ENCODE data around the gene SP6.

The SP6 gene

GRCh38 chr17:47834756-47835155 lies 16.2 kb downstream of the SP6 start:
- no peak for DNase-seq

- DNase-seq, result no peak
Measured at GRCh38 chr17:47831934-47832327, 19.0 kb downstream of the SP6 start.

- peak; percentile 89 for DNase-seq
Measured at GRCh38 chr17:47831003-47831933, 19.7 kb downstream of the SP6 start, which contains the start of the genes LRRC46 and MRPL10. Gene LRRC46, plus strand, starts transcription at chr17:47831670. Its CDS starts 320 bp downstream, at chr17:47831990. Gene MRPL10, minus strand, starts transcription at chr17:47831541. Its CDS starts 30 bp downstream, at chr17:47831511.

- DNase-seq, result no peak
Measured at GRCh38 chr17:47830396-47831002, 20.5 kb downstream of the SP6 start.

- no peak for DNase-seq
Measured at GRCh38 chr17:47829870-47830269, 21.1 kb downstream of the SP6 start.

GRCh38 chr17:47823519-47823918 lies 27.4 kb downstream of the SP6 start:
- no peak for DNase-seq

- no peak for DNase-seq
Measured at GRCh38 chr17:47822785-47823184, 28.2 kb downstream of the SP6 start.

- peak; percentile 45 for DNase-seq
Measured at GRCh38 chr17:47821424-47822391, 29.3 kb downstream of the SP6 start, which contains the start of gene OSBPL7. Gene OSBPL7, minus strand, starts transcription at chr17:47821794. Its CDS starts 1,516 bp downstream, at chr17:47820278.

- no peak for DNase-seq
Measured at GRCh38 chr17:47821031-47821423, 29.9 kb downstream of the SP6 start.

GRCh38 chr17:47820033-47820789 lies 30.8 kb downstream of the SP6 start:
- DNase-seq, result no peak

GRCh38 chr17:47819475-47819874 lies 31.5 kb downstream of the SP6 start:
- DNase-seq, result no peak

- no peak for DNase-seq
Measured at GRCh38 chr17:47818002-47818695, 32.8 kb downstream of the SP6 start.

- no peak for DNase-seq
Measured at GRCh38 chr17:47816947-47817346, 34.0 kb downstream of the SP6 start.

GRCh38 chr17:47816111-47816735 lies 34.7 kb downstream of the SP6 start:
- DNase-seq, result no peak

- no peak for DNase-seq
Measured at GRCh38 chr17:47815106-47815918, 35.7 kb downstream of the SP6 start.

GRCh38 chr17:47813512-47814031 lies 37.4 kb downstream of the SP6 start:
- no peak for DNase-seq

GRCh38 chr17:47813077-47813476 lies 37.9 kb downstream of the SP6 start:
- DNase-seq, result no peak

- no peak for DNase-seq
Measured at GRCh38 chr17:47812146-47812920, 38.6 kb downstream of the SP6 start.
